ENCODE data around the gene HOXB4. TPM values are rescaled to one million over a fixed set of nuclear protein-coding genes. Genes with fewer than 3 reads are reported as not detected.
A peak's percentile ranks its signal among the peaks of the same experiment; 100 is the strongest.

HOXB4 gene
- total RNA-seq, 1 experiment from 2014 or later, result not detected

GRCh38 chr17:48546137-48546923 lies 31.8 kb downstream of the HOXB4 start:
- Histone ChIP-seq H2BK20ac (ENCODE audit: low read depth, low read length, poor library complexity, severe bottlenecking) (no peak overlapping the region), H2AFZ (ENCODE audit: low read length) (no peak overlapping the region), H3K9ac (ENCODE audit: extremely low read depth, insufficient read length, low read length) (no peak overlapping the region), H3K56ac (ENCODE audit: insufficient read length, low read depth, low read length) (no peak overlapping the region), H4K91ac (ENCODE audit: insufficient read length, low read depth, low read length) (no peak overlapping the region), H3K4me2 (ENCODE audit: insufficient read depth, insufficient read length, low read length) (no peak overlapping the region), H3K23ac (ENCODE audit: insufficient read length, low read depth, low read length) (no peak overlapping the region), H3K79me2 (ENCODE audit: insufficient read depth, low read length) (no peaks in the 10 kb centered on the region), H3K18ac (ENCODE audit: insufficient read length, low read depth, low read length) (no peak overlapping the region), H3K9me3 (ENCODE audit: control insufficient read depth, low read depth, low read length) (no peaks in the 10 kb centered on the region), H2AK5ac (ENCODE audit: insufficient read length, low read length) (no peak overlapping the region), H3K4me1 (ENCODE audit: insufficient read depth, low read length) (peaks cover 3% of the 10 kb centered on the region; the same call in 1 of the 2 replicates), H4K5ac (ENCODE audit: insufficient read length, low read depth, low read length) (no peak overlapping the region), H3K4ac (ENCODE audit: low read depth, low read length) (no peak overlapping the region), H3K79me1 (ENCODE audit: insufficient read depth, low read depth, low read length, poor library complexity, severe bottlenecking) (no peaks in the 10 kb centered on the region), H4K20me1 (ENCODE audit: control insufficient read depth, insufficient read depth, insufficient read length) (no peaks in the 10 kb centered on the region), H3T11ph (ENCODE audit: low read length) (no peak overlapping the region), H3K23me2 (ENCODE audit: insufficient read length, low read depth, low read length, poor library complexity, severe bottlenecking) (peaks cover 5% of the 10 kb centered on the region), H3K14ac (ENCODE audit: insufficient read depth, low read length) (no peak overlapping the region), H4K8ac (replicated peaks; ENCODE audit: insufficient read length, low read depth, low read length) (no peak overlapping the region), H2BK15ac (ENCODE audit: low read depth, low read length) (no peak overlapping the region), H2BK5ac (ENCODE audit: insufficient read length, low read length) (no peak overlapping the region), H2BK12ac (ENCODE audit: insufficient read length, low read depth, low read length) (no peak overlapping the region), H3K27ac (ENCODE audit: insufficient read length, low read depth, low read length) (no peak overlapping the region), H3K27me3 (ENCODE audit: insufficient read depth, low read length) (peaks cover 92% of the 10 kb centered on the region), H2BK120ac (ENCODE audit: low read depth, low read length, poor library complexity, severe bottlenecking) (no peak overlapping the region)
- peaks cover 1 to 21% of the 10 kb centered on the region in 2 experiments; a peak in 3 of 5 replicates for H3K9me3 Mint-ChIP-seq
- peaks cover 99% of the 10 kb centered on the region for H3K27me3 Mint-ChIP-seq (ENCODE audit: low read depth)
- peaks cover 39 to 71% of the 10 kb centered on the region in 2 experiments for H3K4me1 Mint-ChIP-seq
- no peak overlapping the region; a peak in 1 of 5 replicates for H3K4me3 Mint-ChIP-seq
- no peak overlapping the region for H3K27ac Mint-ChIP-seq
- DNase-seq, result peak; percentile 78
- no CpG with 5 or more reads among the region's 10 CpGs for WGBS (ENCODE audit: extremely low coverage, insufficient read length, low lambda C conversion rate)
- no peaks in the 10 kb centered on the region; a peak in 1 of 7 replicates for H3K36me3 Mint-ChIP-seq (ENCODE audit: insufficient read depth in 1 of 3, low read depth in 3 of 3)
- no peak for TF ChIP-seq CTCF (conservative IDR thresholded peaks at IDR 0.05)

All from H9 (cell line).